K562 (cell line): ENCODE results near the gene DNAJB12. TPM values are rescaled to one million over a fixed set of nuclear protein-coding genes. Genes with fewer than 3 reads are reported as not detected.

Source experiments
- CC2D1A ChIP-seq: fragments of 450-650 bp; IDR thresholded peaks from 2 replicates; pipeline ENCODE4 v1.6.1; 2017; ENCODE audit warnings: mild to moderate bottlenecking
- CREB1 ChIP-seq, 2 experiments: sonication (generic) in 1 of 2; formaldehyde crosslinking in 1 of 2; IDR thresholded peaks; 2 replicates each; pipeline versions ENCODE4 v1.6.1 to v1.8.0; 2012 to 2022; ENCODE audit warnings: inconsistent platforms in 1 of 2, mild to moderate bottlenecking in 1 of 2, missing genetic modification reagents in 1 of 2, moderate library complexity in 1 of 2
- CTBP1 ChIP-seq: fragments of 450-650 bp; IDR thresholded peaks from 2 replicates; pipeline ENCODE4 v1.6.1; 2016; ENCODE audit warnings: borderline replicate concordance
- HDAC1 ChIP-seq, 2 experiments: fragments of 450-650 bp; IDR thresholded peaks; 2 replicates each; pipeline ENCODE4 v1.6.1; 2016 to 2017; ENCODE audit warnings: inconsistent platforms in 1 of 2, mild to moderate bottlenecking in 1 of 2, moderate library complexity in 1 of 2
- KAT7 ChIP-seq: sonication (generic); formaldehyde crosslinking; IDR thresholded peaks from 2 replicates; pipeline ENCODE4 v1.8.0; 2022; ENCODE audit warnings: missing genetic modification reagents, mild to moderate bottlenecking, borderline replicate concordance
- KDM5B ChIP-seq: fragments of 200-600 bp; sonication (generic); IDR thresholded peaks from 2 replicates; pipeline ENCODE4 v1.6.1; 2012; ENCODE audit warnings: low read depth, mild to moderate bottlenecking, moderate library complexity, low read length, control low read depth, inconsistent platforms; ENCODE audit not compliant: insufficient replicate concordance
- NFE2 ChIP-seq: IDR thresholded peaks from 2 replicates; pipeline ENCODE4 v1.6.1; 2014; ENCODE audit warnings: antibody characterized with exemption, low read depth
- PTBP1 ChIP-seq: fragments of 200-400 bp; formaldehyde crosslinking; IDR thresholded peaks from 2 replicates; pipeline ENCODE4 v1.6.1; 2017; ENCODE audit warnings: low read depth, low read length
- RBM15 ChIP-seq: fragments of 200-400 bp; formaldehyde crosslinking; IDR thresholded peaks from 2 replicates; pipeline ENCODE4 v1.6.1; 2018; ENCODE audit warnings: mild to moderate bottlenecking, low read length, moderate library complexity; ENCODE audit not compliant: insufficient read depth
- SIRT6 ChIP-seq: IDR thresholded peaks from one replicate; pipeline ENCODE4 v1.6.1; 2012; ENCODE audit warnings: low read depth, mild to moderate bottlenecking, control low read depth, inconsistent platforms, low read length, moderate library complexity
- SP2 ChIP-seq: IDR thresholded peaks from 2 replicates; pipeline ENCODE4 v1.6.1; 2011; ENCODE audit warnings: mild to moderate bottlenecking, low read depth, low read length, moderate library complexity; ENCODE audit not compliant: poor library complexity, severe bottlenecking; ENCODE audit errors: extremely low read depth
- SRSF7 ChIP-seq: fragments of 200-400 bp; formaldehyde crosslinking; optimal IDR thresholded peaks from 2 replicates; pipeline ENCODE3; 2017; ENCODE audit warnings: mild to moderate bottlenecking, low read depth, low read length
- TBP ChIP-seq: optimal IDR thresholded peaks from 2 replicates; pipeline ENCODE3; 2011; ENCODE audit warnings: low read depth, low read length, improper control_type of control experiment
- TCFL5 ChIP-seq: fragments of 250-450 bp; sonication (Bioruptor Pico); conservative IDR thresholded peaks from 2 replicates; pipeline ENCODE4 v1.6.1; 2021; ENCODE audit warnings: mild to moderate bottlenecking, moderate library complexity, matching md5 sums
- U2AF2 ChIP-seq: fragments of 200-400 bp; formaldehyde crosslinking; optimal IDR thresholded peaks from 2 replicates; pipeline ENCODE3; 2017; ENCODE audit warnings: low read depth, mild to moderate bottlenecking, low read length
- ZFP36 ChIP-seq: fragments of 150-350 bp; IDR thresholded peaks from 2 replicates; pipeline ENCODE4 v1.6.1; 2018; ENCODE audit warnings: low read length, low read depth; ENCODE audit not compliant: partially characterized antibody
- ZNF134 ChIP-seq: fragments of 250-450 bp; sonication (Bioruptor Pico); conservative IDR thresholded peaks from 2 replicates; pipeline ENCODE4 v1.4.0; 2020
- ZNF436 ChIP-seq: fragments of 250-450, 450-650 bp; sonication (Bioruptor Pico); formaldehyde crosslinking; IDR thresholded peaks from 2 replicates; pipeline ENCODE4 v1.7.0; 2020; ENCODE audit warnings: mild to moderate bottlenecking
- polyA plus RNA-seq, 8 experiments: library from polyadenylated mRNA; depleted of rRNA in 4 of 8; stranded (reverse) in 5 of 8; unstranded in 3 of 8; fragments of >200 nt; fragmentation: Nextera tagmentation in 2 of 8; fragmentation: Illumina TruSeq in 1 of 8; extraction: Ambion mirVana in 2 of 8; extraction: Trizol in 1 of 8; gene quantifications; 2 replicates each; pipeline versions ENCODE4 v1.2.1 to v1.2.3, GENCODE V29; 2011 to 2014; ENCODE audit warnings: inconsistent platforms in 1 of 8, missing spikeins in 1 of 8
- total RNA-seq, 7 experiments: library from RNA; depleted of rRNA in 6 of 7; stranded (reverse); fragments of >200 nt in 6 of 7; fragmentation: Illumina TruSeq in 2 of 7; extraction: Trizol in 2 of 7; gene quantifications; 2 replicates each; pipeline versions ENCODE4 v1.2.1 to v1.2.3, GENCODE V29; 2011 to 2021; ENCODE audit warnings: low replicate concordance in 1 of 7
- TF ChIP-seq, protein P1 (sequence below): sonication (generic); formaldehyde crosslinking; IDR thresholded peaks from 2 replicates; pipeline ENCODE4 v1.5.0; 2020; ENCODE audit warnings: missing genetic modification reagents
- TF ChIP-seq, protein P2 (sequence below): fragments of 250-450 bp; sonication (Bioruptor Pico); IDR thresholded peaks from 2 replicates; pipeline ENCODE4 v1.8.0; 2022; ENCODE audit warnings: inconsistent platforms, mild to moderate bottlenecking, moderate library complexity, borderline replicate concordance
- TF ChIP-seq, protein P3 (sequence below): fragments of 250-450 bp; sonication (Bioruptor Pico); IDR thresholded peaks from 2 replicates; pipeline ENCODE4 v1.8.0; 2022; ENCODE audit warnings: moderate library complexity, mild to moderate bottlenecking, inconsistent platforms
- TF ChIP-seq, protein P4 (sequence below), 2 experiments: fragments of 450-650 bp in 1 of 2; sonication (generic) in 1 of 2; formaldehyde crosslinking; conservative IDR thresholded peaks; 2 replicates each; pipeline versions ENCODE4 v1.4.0 to v1.8.1; 2020 to 2022; ENCODE audit warnings: mild to moderate bottlenecking in 1 of 2, missing genetic modification reagents in 1 of 2
- TF ChIP-seq, protein P5 (sequence below): fragments of 450-650 bp; IDR thresholded peaks from 2 replicates; pipeline ENCODE4 v1.7.0; 2016; ENCODE audit warnings: borderline replicate concordance

DNAJB12 gene
- total and polyA plus RNA-seq, 9 of the 15 experiments (the other 6 are each of a cell fraction or from before 2014, with no cell fraction given) = 3.5 to 31.5 (median 20.3) TPM

DNA sequence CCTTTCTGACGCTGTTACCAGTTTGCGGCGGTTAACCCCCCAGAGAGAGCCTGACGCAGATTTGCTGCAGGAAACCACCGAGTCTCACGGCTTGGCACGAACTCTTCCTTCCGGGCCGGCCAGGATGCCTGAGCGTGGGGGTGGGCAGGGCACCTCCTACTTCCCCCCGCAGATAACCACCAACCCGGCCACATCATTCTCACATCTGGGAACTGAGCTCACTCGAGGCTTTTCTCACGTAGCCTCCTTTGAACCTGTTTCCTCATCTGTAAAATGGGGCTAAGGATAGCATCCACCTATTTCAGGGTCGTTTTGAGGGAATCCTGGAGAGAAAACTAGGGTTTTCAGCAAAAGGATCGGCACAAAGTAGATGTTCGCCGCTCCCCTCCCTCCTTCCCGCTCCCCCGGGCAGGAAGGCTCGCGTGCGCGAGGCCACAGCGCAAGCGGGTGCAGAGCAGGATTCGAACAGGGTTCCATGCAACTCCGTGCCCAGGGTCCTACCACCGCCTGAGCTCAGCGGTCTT is 57.4 kb downstream of the DNAJB12 start (continued):
- TF ChIP-seq, protein P1, sequence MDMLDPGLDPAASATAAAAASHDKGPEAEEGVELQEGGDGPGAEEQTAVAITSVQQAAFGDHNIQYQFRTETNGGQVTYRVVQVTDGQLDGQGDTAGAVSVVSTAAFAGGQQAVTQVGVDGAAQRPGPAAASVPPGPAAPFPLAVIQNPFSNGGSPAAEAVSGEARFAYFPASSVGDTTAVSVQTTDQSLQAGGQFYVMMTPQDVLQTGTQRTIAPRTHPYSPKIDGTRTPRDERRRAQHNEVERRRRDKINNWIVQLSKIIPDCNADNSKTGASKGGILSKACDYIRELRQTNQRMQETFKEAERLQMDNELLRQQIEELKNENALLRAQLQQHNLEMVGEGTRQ (CRISPR knock-in tag) = no peak
- TF ChIP-seq, protein P2, sequence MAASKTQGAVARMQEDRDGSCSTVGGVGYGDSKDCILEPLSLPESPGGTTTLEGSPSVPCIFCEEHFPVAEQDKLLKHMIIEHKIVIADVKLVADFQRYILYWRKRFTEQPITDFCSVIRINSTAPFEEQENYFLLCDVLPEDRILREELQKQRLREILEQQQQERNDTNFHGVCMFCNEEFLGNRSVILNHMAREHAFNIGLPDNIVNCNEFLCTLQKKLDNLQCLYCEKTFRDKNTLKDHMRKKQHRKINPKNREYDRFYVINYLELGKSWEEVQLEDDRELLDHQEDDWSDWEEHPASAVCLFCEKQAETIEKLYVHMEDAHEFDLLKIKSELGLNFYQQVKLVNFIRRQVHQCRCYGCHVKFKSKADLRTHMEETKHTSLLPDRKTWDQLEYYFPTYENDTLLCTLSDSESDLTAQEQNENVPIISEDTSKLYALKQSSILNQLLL (CRISPR knock-in tag) = no peak
- no peak for TF ChIP-seq TBP
- TF ChIP-seq TCFL5 = no peak
- TF ChIP-seq RBM15 = no peak
- TF ChIP-seq ZNF134 = 0 out of 2 replicates have a peak, but pooled peaks have one; percentile 49
- TF ChIP-seq KDM5B = peak; percentile 91
- peak; percentile 3 for TF ChIP-seq ZFP36
- TF ChIP-seq U2AF2 = no peak
- TF ChIP-seq, protein P3, sequence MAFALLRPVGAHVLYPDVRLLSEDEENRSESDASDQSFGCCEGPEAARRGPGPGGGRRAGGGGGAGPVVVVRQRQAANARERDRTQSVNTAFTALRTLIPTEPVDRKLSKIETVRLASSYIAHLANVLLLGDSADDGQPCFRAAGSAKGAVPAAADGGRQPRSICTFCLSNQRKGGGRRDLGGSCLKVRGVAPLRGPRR = no peak
- peak in 1 of 2 experiments; percentile 70; a peak in 2 of 4 replicates for TF ChIP-seq HDAC1 (IDR thresholded peaks at IDR 0.05)
- TF ChIP-seq, protein P4, sequence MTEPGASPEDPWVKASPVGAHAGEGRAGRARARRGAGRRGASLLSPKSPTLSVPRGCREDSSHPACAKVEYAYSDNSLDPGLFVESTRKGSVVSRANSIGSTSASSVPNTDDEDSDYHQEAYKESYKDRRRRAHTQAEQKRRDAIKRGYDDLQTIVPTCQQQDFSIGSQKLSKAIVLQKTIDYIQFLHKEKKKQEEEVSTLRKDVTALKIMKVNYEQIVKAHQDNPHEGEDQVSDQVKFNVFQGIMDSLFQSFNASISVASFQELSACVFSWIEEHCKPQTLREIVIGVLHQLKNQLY (CRISPR knock-in tag; conservative IDR thresholded peaks at IDR 0.05) = no peak
- TF ChIP-seq KAT7 = peak; percentile 99
- TF ChIP-seq, protein P5, sequence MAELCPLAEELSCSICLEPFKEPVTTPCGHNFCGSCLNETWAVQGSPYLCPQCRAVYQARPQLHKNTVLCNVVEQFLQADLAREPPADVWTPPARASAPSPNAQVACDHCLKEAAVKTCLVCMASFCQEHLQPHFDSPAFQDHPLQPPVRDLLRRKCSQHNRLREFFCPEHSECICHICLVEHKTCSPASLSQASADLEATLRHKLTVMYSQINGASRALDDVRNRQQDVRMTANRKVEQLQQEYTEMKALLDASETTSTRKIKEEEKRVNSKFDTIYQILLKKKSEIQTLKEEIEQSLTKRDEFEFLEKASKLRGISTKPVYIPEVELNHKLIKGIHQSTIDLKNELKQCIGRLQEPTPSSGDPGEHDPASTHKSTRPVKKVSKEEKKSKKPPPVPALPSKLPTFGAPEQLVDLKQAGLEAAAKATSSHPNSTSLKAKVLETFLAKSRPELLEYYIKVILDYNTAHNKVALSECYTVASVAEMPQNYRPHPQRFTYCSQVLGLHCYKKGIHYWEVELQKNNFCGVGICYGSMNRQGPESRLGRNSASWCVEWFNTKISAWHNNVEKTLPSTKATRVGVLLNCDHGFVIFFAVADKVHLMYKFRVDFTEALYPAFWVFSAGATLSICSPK = no peak
- no peak for TF ChIP-seq SRSF7
- peak; percentile 72 for TF ChIP-seq CTBP1
- TF ChIP-seq PTBP1 = peak; percentile 79; the same call in 1 of the 2 replicates
- no peak; the same call in 1 of the 2 replicates for TF ChIP-seq CC2D1A
- no peak for TF ChIP-seq NFE2
- TF ChIP-seq CREB1 (IDR thresholded peaks at IDR 0.05) = no peak
- no peak; the same call in 1 of the 2 replicates for TF ChIP-seq CREB1 (CRISPR knock-in tag; IDR thresholded peaks at IDR 0.05)
- TF ChIP-seq SIRT6 = no peak
- no peak for TF ChIP-seq SP2
- no peak for TF ChIP-seq ZNF436
